ENCODE measurements around the gene TIMP2.

GRCh38 chr17:78828470-78829185 lies 96.6 kb downstream of the TIMP2 start:
- TF ChIP-seq CTCF (conservative IDR thresholded peaks at IDR 0.05; ENCODE audit: low read length): peak; percentile 44
- no peak for TF ChIP-seq EZH2phosphoT487 (IDR thresholded peaks at IDR 0.05; ENCODE audit: borderline replicate concordance, low read depth, low read length)

Measured in OCI-LY7 (cell line).